ENCODE data around the gene NPL.

The NPL gene, protein sequence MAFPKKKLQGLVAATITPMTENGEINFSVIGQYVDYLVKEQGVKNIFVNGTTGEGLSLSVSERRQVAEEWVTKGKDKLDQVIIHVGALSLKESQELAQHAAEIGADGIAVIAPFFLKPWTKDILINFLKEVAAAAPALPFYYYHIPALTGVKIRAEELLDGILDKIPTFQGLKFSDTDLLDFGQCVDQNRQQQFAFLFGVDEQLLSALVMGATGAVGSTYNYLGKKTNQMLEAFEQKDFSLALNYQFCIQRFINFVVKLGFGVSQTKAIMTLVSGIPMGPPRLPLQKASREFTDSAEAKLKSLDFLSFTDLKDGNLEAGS

DNA sequence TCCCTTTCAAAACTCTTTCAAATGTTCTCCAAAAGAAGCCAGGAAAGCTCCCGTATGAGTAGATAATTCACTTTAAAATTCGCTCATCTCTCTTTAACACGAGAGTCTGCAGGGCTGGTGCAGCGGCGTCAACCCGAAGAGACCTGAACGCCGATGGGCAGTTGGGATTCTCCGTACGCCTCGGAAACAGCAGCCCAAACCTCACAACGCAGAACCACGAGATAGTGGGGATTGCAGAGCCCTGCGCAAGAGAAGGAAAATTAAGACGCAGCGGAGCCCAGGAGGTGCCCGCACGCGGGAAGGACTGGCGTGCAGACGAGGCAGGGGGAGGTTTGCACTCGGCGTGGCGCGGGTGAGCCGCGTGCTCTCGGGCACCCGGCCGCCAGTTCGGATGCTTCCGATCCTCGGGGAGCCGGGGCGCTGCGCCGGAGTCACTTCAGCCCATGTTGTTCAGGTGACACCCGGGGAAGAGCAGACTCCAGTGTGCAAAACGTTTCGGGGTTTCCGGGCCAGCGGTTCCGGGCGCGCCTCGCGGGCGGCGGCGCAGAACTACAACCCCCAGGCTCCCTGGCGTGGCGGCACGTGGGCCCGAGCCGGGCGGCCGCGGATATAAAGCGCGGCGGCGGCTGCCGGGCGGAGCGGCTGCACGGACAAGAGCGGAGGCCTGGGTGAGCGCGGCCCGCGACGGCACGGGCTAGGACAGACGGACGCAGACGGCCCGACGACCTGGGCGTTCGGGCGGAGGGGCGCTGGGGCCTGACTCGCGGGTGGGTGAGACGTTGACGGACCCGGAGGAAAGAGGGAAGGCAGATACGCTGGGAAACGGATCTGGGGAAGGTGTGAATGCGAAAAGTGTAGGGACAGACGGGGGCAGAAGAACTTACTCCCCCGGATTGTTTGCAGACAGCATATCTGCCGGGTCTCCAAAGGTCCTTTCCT, at the start of gene NPL:
NPL (plus strand) TSS at position 636 of the 939 bp plus-strand sequence. CDS start 4,599 bp downstream, outside the sequence.
- no peak for TF ChIP-seq TEAD4 (IDR thresholded peaks at IDR 0.05)
- TF ChIP-seq, protein P1, sequence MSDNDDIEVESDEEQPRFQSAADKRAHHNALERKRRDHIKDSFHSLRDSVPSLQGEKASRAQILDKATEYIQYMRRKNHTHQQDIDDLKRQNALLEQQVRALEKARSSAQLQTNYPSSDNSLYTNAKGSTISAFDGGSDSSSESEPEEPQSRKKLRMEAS (IDR thresholded peaks at IDR 0.05), result peak; percentile 97
- peak; percentile 58; the same call in 1 of the 2 replicates for TF ChIP-seq YY1 (IDR thresholded peaks at IDR 0.05; ENCODE audit: low read depth)
- TF ChIP-seq EGR1 (IDR thresholded peaks at IDR 0.05), result no peak
- TF ChIP-seq, protein P2, sequence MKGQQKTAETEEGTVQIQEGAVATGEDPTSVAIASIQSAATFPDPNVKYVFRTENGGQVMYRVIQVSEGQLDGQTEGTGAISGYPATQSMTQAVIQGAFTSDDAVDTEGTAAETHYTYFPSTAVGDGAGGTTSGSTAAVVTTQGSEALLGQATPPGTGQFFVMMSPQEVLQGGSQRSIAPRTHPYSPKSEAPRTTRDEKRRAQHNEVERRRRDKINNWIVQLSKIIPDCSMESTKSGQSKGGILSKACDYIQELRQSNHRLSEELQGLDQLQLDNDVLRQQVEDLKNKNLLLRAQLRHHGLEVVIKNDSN (IDR thresholded peaks at IDR 0.05), result peak; percentile 97
- TF ChIP-seq TCF12 (IDR thresholded peaks at IDR 0.05; ENCODE audit: low read depth), result peak; percentile 16; the same call in 1 of the 2 replicates

DNA sequence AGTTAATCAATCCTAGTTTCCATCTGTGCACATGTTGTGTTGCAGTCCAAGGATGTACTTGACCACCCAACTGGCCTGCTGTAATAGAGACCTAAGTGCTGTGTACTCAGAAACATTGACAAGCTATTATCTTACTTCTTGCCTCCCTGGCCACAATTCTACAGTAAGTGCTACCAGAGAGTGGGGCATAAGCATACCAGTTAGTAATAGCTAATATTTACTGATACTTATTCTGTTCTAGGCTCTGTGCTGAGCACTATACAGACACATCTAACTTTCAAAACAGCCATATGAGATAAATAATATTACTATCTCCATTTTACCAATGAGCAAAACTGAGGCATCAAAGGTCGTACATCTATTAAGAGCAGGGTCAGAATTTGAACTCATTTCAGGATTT, 49.5 kb upstream of the NPL start:
- TF ChIP-seq TAF1 (IDR thresholded peaks at IDR 0.05; ENCODE audit: low read depth) (no peak), NFIC (IDR thresholded peaks at IDR 0.05) (no peak), EP300 (IDR thresholded peaks at IDR 0.05; ENCODE audit: borderline replicate concordance) (no peak), TCF12 (IDR thresholded peaks at IDR 0.05; ENCODE audit: low read depth) (no peak), EGR1 (IDR thresholded peaks at IDR 0.05) (no peak), ZBTB7A (IDR thresholded peaks at IDR 0.05; ENCODE audit: low read depth) (no peak)
- TF ChIP-seq, protein P1 (IDR thresholded peaks at IDR 0.05), result no peak
- TF ChIP-seq, protein P2 (IDR thresholded peaks at IDR 0.05), result no peak
- TF ChIP-seq, protein P3, sequence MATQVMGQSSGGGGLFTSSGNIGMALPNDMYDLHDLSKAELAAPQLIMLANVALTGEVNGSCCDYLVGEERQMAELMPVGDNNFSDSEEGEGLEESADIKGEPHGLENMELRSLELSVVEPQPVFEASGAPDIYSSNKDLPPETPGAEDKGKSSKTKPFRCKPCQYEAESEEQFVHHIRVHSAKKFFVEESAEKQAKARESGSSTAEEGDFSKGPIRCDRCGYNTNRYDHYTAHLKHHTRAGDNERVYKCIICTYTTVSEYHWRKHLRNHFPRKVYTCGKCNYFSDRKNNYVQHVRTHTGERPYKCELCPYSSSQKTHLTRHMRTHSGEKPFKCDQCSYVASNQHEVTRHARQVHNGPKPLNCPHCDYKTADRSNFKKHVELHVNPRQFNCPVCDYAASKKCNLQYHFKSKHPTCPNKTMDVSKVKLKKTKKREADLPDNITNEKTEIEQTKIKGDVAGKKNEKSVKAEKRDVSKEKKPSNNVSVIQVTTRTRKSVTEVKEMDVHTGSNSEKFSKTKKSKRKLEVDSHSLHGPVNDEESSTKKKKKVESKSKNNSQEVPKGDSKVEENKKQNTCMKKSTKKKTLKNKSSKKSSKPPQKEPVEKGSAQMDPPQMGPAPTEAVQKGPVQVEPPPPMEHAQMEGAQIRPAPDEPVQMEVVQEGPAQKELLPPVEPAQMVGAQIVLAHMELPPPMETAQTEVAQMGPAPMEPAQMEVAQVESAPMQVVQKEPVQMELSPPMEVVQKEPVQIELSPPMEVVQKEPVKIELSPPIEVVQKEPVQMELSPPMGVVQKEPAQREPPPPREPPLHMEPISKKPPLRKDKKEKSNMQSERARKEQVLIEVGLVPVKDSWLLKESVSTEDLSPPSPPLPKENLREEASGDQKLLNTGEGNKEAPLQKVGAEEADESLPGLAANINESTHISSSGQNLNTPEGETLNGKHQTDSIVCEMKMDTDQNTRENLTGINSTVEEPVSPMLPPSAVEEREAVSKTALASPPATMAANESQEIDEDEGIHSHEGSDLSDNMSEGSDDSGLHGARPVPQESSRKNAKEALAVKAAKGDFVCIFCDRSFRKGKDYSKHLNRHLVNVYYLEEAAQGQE (IDR thresholded peaks at IDR 0.05; ENCODE audit: low read depth), result no peak

DNA sequence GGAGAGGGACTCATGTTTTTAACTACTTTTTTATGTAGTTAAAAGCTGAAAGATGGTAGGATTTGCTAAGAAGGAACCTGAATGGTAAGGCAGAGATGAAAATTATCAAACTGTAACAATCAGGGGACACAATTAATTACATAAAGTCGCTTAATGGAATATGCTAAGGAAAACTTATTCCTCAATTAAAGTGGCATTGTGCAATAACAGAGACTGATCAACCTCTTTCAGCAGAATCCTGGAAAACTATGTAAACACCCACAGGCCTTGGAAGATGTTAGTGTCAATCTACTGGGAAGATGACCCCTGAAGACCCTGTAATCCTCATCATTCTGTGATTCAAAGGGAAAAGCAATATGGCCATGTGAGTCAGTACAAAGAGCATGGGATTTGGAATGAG, 46.8 kb upstream of the NPL start:
- no peak for TF ChIP-seq CEBPB (IDR thresholded peaks at IDR 0.05)
- TF ChIP-seq ZBTB7A (IDR thresholded peaks at IDR 0.05; ENCODE audit: low read depth), result no peak
- TF ChIP-seq, protein P1 (IDR thresholded peaks at IDR 0.05), result no peak
- no peak for TF ChIP-seq NFIC (IDR thresholded peaks at IDR 0.05)
- no peak for TF ChIP-seq EGR1 (IDR thresholded peaks at IDR 0.05)
- TF ChIP-seq, protein P3 (IDR thresholded peaks at IDR 0.05; ENCODE audit: low read depth), result no peak
- TF ChIP-seq CREB1 (IDR thresholded peaks at IDR 0.05; ENCODE audit: low read depth), result no peak
- no peak for TF ChIP-seq RAD21 (IDR thresholded peaks at IDR 0.05; ENCODE audit: low read depth)

DNA sequence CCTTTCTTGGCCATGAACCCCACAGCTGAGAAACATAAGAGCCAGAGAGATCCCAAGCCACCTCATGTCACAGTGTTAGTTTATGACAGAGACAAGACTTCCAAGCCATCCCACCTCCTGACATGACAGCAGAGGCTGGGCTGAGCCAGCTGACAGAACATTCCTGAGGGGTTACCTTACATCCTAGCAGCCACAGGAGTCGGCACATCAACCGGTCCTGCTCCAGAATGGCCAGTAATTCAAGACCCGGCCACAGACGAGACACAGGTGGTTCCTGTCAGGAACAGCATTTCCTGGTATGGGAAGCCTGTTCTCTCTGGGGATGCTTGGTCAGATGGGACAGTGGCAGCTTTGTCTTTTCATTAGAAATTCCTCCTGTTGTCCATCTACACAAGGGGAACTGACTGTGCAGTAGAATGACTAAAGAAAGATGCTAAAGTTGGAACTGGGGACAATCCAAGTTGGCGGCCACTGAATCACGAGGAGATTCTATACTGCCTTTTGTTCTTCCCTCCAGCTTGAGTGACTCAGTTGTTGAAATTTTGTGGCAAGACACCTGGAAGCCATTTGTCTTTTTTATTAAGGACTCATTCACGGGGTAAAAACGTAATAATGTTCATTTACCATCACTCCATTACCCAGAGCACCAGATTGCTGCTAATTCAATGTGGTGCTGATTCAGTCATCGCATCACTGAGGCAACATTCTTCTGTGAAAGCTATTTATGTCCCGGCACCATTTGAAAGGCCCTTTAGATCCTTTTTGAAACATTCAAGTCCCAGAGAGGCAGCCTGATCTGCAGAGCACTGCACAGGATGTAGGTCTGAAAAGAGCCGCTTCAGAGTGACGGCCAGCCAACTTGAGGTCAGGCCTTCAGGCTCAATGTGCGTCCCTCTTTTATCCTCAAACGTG, 37.2 kb upstream of the NPL start:
- no peak for TF ChIP-seq TCF12 (IDR thresholded peaks at IDR 0.05; ENCODE audit: low read depth)
- no peak for TF ChIP-seq CEBPB (IDR thresholded peaks at IDR 0.05)
- TF ChIP-seq YY1 (IDR thresholded peaks at IDR 0.05; ENCODE audit: low read depth), result no peak
- TF ChIP-seq CREB1 (IDR thresholded peaks at IDR 0.05; ENCODE audit: low read depth), result no peak
- TF ChIP-seq ZBTB7A (IDR thresholded peaks at IDR 0.05; ENCODE audit: low read depth), result no peak
- no peak for TF ChIP-seq TEAD4 (IDR thresholded peaks at IDR 0.05)
- TF ChIP-seq NFIC (IDR thresholded peaks at IDR 0.05), result no peak
- TF ChIP-seq TAF1 (IDR thresholded peaks at IDR 0.05; ENCODE audit: low read depth), result no peak
- TF ChIP-seq, protein P3 (IDR thresholded peaks at IDR 0.05; ENCODE audit: low read depth), result no peak
- TF ChIP-seq FOXM1 (IDR thresholded peaks at IDR 0.05; ENCODE audit: borderline replicate concordance, low read depth), result no peak
- TF ChIP-seq, protein P1 (IDR thresholded peaks at IDR 0.05), result no peak
- no peak for TF ChIP-seq RAD21 (IDR thresholded peaks at IDR 0.05; ENCODE audit: low read depth)
- TF ChIP-seq EP300 (IDR thresholded peaks at IDR 0.05; ENCODE audit: borderline replicate concordance), result no peak
- TF ChIP-seq, protein P2 (IDR thresholded peaks at IDR 0.05), result no peak
- no peak for TF ChIP-seq EGR1 (IDR thresholded peaks at IDR 0.05)

All from Ishikawa (cell line).